ENCODE measurements around the gene LRRC8D.

GRCh38 chr1:89927049-89927448, 106.2 kb downstream of the LRRC8D start:
- no peak for TF ChIP-seq CTCF (IDR thresholded peaks at IDR 0.05)
- TF ChIP-seq POLR2A (IDR thresholded peaks at IDR 0.05) = no peak
